ENCODE data around the gene RELT. TPM values are rescaled to one million over a fixed set of nuclear protein-coding genes. Genes with fewer than 3 reads are reported as not detected.

RELT gene
- total and polyA plus RNA-seq, 2 of the 13 experiments (the other 11 are each of a cell fraction or from before 2014, with no cell fraction given), result 2.5 to 4.7 TPM

GRCh38 chr11:73404048-73404447, 27.8 kb downstream of the RELT start (continued):
- TF ChIP-seq, protein P1, sequence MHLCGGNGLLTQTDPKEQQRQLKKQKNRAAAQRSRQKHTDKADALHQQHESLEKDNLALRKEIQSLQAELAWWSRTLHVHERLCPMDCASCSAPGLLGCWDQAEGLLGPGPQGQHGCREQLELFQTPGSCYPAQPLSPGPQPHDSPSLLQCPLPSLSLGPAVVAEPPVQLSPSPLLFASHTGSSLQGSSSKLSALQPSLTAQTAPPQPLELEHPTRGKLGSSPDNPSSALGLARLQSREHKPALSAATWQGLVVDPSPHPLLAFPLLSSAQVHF (CRISPR knock-in tag; IDR thresholded peaks at IDR 0.05), result no peak
- TF ChIP-seq ARID2 (CRISPR knock-in tag; IDR thresholded peaks at IDR 0.05; ENCODE audit: borderline replicate concordance) (no peak), ZNF570 (CRISPR knock-in tag; IDR thresholded peaks at IDR 0.05; ENCODE audit: borderline replicate concordance) (no peak), YEATS2 (CRISPR knock-in tag; IDR thresholded peaks at IDR 0.05; ENCODE audit: borderline replicate concordance) (no peak; the same call in 1 of the 2 replicates), CEBPG (CRISPR knock-in tag; IDR thresholded peaks at IDR 0.05) (0 out of 2 replicates have a peak, but pooled peaks have one; percentile 39), ZFY (CRISPR knock-in tag; IDR thresholded peaks at IDR 0.05) (no peak), ATF1 (CRISPR knock-in tag; IDR thresholded peaks at IDR 0.05) (no peak), ZNF354B (CRISPR knock-in tag; IDR thresholded peaks at IDR 0.05) (no peak), NR2F2 (IDR thresholded peaks at IDR 0.05; ENCODE audit: borderline replicate concordance, low read depth) (no peak; the same call in 1 of the 2 replicates), MED13 (CRISPR knock-in tag; IDR thresholded peaks at IDR 0.05) (no peak), ZNF292 (CRISPR knock-in tag; IDR thresholded peaks at IDR 0.05; ENCODE audit: borderline replicate concordance, low read depth) (no peak), NR2F1 (CRISPR knock-in tag; IDR thresholded peaks at IDR 0.05) (no peak), TCF12 (IDR thresholded peaks at IDR 0.05) (no peak), TCF12 (CRISPR knock-in tag; IDR thresholded peaks at IDR 0.05) (no peak), AGO2 (optimal IDR thresholded peaks at IDR 0.05; ENCODE audit: low read depth, low read length) (no peak), THAP8 (CRISPR knock-in tag; IDR thresholded peaks at IDR 0.05; ENCODE audit: borderline replicate concordance) (no peak), SAFB2 (CRISPR knock-in tag; IDR thresholded peaks at IDR 0.05; ENCODE audit: borderline replicate concordance, low read depth) (no peak), ZNF773 (CRISPR knock-in tag; IDR thresholded peaks at IDR 0.05; ENCODE audit: borderline replicate concordance) (no peak), PAX8 (CRISPR knock-in tag; IDR thresholded peaks at IDR 0.05; ENCODE audit: borderline replicate concordance) (no peak), ZFP1 (CRISPR knock-in tag; IDR thresholded peaks at IDR 0.05) (no peak), RFX5 (IDR thresholded peaks at IDR 0.05; ENCODE audit: low read depth, low read length) (no peak), FOXK1 (CRISPR knock-in tag; IDR thresholded peaks at IDR 0.05; ENCODE audit: borderline replicate concordance, low read depth) (no peak), ESRRA (CRISPR knock-in tag; IDR thresholded peaks at IDR 0.05; ENCODE audit: low read depth) (peak; percentile 74; the same call in 1 of the 2 replicates), SALL2 (CRISPR knock-in tag; IDR thresholded peaks at IDR 0.05) (no peak)
- TF ChIP-seq, protein P2, sequence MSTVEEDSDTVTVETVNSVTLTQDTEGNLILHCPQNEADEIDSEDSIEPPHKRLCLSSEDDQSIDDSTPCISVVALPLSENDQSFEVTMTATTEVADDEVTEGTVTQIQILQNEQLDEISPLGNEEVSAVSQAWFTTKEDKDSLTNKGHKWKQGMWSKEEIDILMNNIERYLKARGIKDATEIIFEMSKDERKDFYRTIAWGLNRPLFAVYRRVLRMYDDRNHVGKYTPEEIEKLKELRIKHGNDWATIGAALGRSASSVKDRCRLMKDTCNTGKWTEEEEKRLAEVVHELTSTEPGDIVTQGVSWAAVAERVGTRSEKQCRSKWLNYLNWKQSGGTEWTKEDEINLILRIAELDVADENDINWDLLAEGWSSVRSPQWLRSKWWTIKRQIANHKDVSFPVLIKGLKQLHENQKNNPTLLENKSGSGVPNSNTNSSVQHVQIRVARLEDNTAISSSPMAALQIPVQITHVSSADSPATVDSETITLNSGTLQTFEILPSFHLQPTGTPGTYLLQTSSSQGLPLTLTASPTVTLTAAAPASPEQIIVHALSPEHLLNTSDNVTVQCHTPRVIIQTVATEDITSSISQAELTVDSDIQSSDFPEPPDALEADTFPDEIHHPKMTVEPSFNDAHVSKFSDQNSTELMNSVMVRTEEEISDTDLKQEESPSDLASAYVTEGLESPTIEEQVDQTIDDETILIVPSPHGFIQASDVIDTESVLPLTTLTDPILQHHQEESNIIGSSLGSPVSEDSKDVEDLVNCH (CRISPR knock-in tag; IDR thresholded peaks at IDR 0.05), result no peak
- TF ChIP-seq, protein P3, sequence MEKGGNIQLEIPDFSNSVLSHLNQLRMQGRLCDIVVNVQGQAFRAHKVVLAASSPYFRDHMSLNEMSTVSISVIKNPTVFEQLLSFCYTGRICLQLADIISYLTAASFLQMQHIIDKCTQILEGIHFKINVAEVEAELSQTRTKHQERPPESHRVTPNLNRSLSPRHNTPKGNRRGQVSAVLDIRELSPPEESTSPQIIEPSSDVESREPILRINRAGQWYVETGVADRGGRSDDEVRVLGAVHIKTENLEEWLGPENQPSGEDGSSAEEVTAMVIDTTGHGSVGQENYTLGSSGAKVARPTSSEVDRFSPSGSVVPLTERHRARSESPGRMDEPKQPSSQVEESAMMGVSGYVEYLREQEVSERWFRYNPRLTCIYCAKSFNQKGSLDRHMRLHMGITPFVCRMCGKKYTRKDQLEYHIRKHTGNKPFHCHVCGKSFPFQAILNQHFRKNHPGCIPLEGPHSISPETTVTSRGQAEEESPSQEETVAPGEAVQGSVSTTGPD (CRISPR knock-in tag; IDR thresholded peaks at IDR 0.05), result no peak
- TF ChIP-seq, protein P4, sequence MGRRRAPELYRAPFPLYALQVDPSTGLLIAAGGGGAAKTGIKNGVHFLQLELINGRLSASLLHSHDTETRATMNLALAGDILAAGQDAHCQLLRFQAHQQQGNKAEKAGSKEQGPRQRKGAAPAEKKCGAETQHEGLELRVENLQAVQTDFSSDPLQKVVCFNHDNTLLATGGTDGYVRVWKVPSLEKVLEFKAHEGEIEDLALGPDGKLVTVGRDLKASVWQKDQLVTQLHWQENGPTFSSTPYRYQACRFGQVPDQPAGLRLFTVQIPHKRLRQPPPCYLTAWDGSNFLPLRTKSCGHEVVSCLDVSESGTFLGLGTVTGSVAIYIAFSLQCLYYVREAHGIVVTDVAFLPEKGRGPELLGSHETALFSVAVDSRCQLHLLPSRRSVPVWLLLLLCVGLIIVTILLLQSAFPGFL (CRISPR knock-in tag; IDR thresholded peaks at IDR 0.05), result no peak
